ELF-1 (cell line): Measurements from ENCODE around the gene FABP7.
A peak's percentile ranks its signal among the peaks of the same experiment; 100 is the strongest.

Experiments
- DNase-seq: peaks from one replicate; pipeline ENCODE4 v3.0.0-alpha.2; 2016; ENCODE audit warnings: low read depth, low spot score

The FABP7 gene

DNA sequence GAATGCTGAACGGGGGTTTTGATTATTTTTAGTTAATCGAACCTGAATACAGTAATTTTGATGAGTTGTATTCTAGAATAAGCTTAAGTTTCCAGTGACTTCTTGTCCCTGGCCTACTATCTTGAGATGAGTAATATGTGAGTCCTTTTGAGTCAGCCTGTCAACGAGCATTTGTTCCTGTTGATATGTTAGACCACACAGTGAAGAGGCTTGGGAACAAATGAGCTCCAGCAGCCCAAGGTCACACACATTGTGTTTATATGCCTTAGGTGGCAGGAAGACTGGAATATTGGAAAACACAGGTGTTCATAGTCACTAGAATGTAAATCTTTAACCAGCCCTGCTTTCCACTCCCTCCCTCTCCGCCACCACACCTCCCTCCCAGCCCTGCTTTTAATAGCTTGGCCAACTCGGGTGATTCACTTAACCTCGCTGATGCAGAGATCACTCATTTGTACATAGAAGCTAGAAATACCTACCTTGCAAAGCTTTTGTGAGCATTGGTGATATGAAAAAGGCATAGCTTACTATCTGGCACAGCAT, 18.7 kb downstream of the FABP7 start:
- DNase-seq, result no peak

DNA sequence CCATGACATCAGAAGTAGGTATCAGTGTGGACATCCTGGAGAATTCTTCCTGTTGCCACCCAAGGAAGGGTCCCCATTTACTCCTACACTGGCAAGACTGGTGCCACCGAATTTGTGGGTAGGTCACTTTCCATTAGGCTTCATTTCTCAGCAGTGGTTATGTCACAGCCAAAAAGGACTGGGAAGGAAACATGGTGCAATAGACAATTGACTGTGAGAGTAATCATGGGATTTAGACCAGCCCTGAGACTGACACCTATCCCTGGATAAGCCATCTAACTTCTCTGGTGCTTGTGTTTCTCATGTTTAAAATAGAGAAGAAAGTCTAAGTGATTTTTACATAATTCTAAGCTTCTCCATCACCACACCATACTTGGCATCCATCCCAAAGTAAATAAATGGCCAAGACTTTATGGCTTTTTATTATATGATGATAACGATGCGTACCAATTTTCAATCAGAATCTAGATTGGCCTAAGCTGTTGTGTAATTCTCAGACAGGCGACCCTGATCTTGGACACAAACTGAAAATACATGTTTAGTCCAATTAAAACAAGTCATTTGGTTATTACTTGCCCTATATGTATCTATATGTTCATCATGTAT, 19.7 kb downstream of the FABP7 start:
- no peak for DNase-seq

DNA sequence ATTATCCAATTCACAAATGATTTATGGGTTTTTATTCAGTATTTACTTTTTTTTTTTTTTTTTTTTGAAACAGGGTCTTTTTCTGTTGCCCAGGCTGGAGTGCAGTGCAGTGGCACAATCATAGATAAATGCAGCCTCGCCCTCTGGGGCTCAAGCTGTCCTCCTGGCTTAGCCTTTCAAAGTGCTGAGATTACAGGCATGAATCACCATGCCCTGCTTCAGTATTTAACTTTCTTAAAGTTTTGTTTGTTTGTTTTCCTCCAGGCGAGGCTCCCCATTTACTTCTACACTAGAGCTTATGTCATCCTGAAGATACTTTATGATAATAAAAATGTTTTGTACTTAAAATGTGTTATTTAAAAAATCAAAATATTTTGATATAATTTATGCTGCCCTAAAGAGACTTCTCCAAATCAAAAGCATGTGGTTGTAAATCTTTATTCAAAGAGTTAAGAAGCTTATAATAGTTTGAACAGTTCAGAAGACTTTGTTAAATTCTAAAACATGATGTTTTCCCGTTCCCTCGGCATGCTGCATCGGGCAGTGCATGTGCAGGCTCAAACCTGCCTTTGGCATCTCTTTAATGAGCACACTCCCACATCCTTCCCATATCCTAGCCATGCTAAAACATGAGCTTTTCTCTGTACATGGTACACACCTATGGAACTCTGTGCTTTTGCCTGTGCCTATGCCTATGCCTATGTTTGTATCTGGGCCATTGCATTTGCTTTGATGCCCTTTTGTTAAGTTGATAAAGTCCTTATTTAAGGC, 20.6 kb downstream of the FABP7 start:
- DNase-seq, result no peak

DNA sequence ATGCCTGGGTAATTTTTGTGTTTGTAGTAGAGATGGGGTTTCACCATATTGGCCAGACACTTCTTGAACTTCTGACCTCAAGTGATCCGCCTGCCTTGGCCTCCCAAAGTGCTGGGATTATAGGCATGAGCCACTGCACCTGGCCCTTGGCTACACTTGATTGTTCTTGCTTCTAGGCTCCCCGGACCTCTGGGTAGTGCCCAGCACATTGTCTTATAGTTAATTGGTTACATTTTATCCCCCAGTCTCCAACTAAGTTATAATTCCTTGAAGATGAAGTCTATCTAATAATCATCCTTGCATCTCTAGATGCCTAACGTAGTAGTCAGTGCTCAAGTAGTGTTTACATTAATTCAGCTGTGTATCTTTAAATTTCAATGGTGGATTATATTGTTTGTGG, 21.4 kb downstream of the FABP7 start:
- no peak for DNase-seq

DNA sequence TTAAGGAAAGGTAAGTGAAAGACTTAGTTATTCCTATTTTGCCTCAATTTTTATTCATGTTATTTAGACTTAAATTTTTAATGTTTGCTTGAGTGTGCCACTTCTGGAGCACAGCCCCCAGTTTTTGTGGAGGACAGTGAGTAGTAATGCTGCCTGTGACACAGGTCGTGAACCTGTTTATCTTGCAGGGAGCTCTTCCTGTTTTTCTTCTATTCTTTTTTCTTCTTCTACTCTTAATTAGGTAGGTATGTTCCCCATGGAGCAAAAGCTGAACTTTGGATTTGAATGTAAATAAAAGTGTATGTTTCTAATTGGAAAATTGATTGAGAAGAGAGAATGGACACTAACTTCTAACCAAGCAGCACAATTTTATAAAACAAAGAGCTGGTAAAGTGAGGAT, 21.9 kb downstream of the FABP7 start:
- DNase-seq, result no peak

DNA sequence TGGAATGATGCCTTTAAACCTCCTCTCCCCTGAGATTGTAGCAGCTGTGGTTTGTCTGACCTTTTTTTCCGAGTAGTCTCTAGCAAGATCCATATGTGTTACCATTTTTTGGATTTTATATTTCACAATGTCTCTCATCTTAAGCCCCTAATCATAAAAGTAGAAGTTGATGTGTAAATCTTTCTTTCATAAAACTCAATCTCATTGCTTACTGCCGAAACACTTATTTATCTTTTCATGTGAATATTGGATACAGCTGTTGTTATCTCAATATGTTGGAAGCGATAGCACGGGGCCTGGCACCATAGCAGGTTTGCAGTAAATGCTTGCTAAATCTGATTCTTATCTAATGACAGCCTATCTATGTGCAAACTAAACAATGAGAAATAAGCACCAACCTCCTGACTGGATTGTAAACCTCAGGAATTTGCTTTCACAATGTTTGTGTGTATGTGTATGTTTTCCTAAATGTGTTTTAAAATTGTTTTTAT, 23.7 kb downstream of the FABP7 start:
- DNase-seq, result no peak

DNA sequence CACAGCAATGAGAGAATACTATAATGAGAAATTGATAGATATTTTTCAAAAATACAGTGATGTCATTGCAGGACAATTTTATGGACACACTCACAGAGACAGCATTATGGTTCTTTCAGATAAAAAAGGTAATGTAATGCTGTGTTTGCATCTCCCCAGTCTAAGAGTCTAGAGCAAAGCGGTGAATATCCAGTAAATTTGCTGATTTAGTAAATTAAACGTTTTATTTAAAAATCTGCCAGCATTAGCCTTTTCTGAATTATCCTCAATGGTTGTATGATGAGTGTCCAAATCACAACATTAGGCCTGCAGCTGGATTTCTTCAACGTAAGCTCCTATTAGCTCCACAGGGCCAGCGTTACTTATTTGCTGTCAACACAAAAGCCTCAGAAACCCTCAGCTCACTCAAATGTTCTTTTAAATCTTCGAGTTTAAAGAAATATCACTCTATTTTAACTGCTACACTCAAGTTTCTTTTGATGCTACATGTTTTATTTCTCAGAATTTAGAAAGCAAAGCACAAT, 25.5 kb downstream of the FABP7 start:
- DNase-seq, result no peak

DNA sequence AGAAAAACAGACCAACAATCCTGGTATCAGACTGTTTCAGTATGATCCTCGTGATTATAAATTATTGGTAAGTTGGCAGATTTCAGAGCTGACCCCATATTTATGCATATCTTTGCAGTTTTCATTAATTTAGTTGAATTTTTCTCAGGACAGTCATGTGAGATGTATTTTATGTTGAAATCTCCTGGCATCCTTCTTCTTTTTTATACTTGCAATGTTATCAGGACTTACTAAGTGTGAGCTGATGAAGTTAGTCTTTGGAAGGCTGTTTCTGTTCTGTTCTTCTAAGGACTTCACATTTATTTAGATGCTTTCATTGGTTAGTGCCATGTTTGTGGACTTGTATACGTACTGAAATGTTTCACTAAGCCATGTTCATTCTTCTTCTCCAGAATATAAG, 26.8 kb downstream of the FABP7 start:
- no peak for DNase-seq

DNA sequence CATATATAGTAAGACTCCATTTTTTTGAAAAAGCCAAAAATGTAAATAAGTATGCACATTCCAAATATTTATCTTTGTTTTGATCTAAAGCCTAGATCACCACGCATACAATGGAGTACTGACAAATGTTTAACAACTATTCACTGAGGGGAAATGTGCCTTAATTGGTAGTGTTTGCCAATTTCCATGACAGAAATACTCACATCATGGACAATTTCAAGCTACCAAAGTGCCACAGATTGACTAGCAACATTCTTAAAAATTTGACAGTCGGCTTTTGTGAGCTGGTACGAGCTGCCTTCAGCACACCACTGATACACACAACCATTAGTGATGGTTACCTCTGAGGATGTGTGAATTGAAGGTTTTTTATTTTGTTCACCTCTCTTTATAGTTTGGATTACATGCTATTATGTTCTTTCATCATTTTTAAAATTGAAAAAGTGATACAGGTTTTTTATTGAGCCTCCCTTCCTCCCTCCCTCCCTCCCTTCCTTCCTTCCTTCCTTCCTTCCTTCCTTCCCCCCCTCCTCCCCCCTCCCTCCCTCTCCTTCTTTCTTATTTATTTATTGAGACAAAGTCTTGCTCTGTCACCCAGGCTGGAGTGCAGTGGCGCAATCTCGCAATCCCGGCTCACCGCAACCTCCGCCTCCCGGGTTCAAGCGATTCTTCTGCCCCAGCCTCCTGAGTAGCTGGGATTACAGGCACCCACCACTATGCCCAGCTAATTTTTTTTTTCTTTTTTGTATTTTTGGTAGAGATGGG, 28.8 kb downstream of the FABP7 start:
- DNase-seq, result no peak

DNA sequence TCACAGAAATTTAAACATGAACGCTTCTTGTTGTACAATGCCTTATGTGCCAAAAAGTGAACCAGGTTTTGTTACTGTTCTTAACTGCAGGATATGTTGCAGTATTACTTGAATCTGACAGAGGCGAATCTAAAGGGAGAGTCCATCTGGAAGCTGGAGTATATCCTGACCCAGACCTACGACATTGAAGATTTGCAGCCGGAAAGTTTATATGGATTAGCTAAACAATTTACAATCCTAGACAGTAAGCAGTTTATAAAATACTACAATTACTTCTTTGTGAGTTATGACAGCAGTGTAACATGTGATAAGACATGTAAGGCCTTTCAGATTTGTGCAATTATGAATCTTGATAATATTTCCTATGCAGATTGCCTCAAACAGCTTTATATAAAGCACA, 29.5 kb downstream of the FABP7 start:
- DNase-seq, result no peak

DNA sequence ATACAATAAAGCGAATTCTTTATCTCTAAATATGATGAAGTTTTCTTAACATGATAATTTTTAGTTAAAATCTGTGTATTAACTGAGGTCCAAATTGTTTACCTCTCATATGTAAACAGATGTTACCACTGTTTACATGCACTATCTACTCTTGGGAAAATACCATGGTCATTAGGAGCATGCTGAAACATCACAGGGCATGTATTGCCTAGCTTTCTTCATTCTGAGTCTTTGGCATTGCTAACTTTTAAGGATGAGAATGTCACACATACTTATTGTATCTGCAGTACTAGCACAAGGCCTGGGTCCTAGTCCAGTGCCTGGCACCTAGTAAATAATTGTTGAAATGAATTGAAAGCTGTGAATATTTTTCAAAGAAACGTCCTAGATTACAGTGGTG, 30.2 kb downstream of the FABP7 start:
- DNase-seq, result no peak

DNA sequence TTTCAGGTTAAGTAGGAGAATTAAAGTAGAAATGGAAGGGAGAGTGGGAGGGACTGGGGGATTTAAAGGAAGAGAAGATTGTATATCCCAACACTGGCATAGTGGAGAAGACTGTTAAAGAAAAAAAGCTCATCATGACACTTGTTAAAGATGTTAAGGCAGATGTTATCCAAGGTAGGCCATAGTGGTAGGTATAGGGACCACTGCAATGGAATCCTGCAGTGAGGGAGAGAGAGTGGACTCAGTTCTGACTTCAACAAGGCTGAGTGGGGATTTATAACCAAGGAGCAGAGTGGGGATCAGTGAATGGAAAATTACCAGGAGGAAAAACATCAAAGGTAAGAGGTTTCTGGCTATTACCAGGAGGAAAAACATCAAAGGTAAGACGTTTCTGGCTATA, 30.7 kb downstream of the FABP7 start:
- no peak for DNase-seq

DNA sequence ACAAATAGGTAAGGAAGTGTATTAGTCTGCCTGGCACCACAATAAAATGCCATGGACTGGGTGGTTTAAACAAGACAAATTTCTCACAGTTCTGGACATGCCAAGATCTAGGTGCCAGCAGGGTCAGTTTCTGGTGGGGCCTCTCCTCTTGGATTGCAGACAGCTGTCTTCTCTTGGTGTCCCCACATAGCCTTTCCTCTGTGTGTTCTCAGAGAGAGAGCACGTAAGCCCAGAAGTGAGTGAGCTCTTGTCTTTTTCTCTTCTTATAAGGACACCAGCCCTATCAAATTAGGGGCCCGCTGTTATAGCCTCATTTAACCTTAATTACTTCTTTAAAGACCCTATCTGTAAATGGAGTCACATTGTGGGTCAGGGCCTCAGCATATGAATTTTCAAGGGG, 37.8 kb downstream of the FABP7 start:
- no peak for DNase-seq

DNA sequence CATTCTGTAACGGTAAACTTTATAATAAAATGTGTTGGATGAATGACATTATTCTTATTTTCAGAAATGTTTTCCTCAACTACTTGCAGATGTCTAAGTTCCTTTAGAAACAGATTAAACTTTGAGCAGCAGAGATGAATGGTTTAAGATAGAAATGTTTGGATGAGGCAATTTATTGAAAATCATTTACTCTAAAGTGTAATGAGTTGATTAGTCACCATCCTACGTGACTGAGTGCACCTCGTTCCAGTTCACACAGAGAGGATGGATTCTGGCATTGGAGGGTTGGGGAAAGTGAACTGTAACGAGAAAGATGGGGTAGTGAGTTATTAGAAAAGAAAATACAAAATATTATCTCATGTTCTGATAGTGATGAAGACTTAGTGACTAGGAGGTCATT, 38.2 kb downstream of the FABP7 start:
- no peak for DNase-seq

DNA sequence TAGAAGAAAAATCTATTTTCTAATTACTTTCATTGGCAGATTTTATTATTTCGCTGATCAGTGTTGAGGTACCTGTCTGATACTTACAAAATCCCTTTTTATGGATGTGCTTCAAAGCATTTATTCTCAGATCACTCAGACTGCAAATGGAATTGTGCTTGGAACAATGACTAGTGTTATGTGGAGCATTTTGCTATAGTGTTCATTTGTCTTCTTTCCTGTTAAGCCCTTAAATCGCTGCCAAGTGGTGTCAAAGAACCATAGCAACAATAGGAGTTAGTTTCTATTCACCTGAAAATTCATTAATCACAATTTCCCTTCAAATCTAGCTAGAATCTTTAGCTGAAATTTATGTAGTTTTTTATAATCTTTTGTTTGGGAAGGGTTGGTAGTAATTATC, 39.4 kb downstream of the FABP7 start:
- no peak for DNase-seq

DNA sequence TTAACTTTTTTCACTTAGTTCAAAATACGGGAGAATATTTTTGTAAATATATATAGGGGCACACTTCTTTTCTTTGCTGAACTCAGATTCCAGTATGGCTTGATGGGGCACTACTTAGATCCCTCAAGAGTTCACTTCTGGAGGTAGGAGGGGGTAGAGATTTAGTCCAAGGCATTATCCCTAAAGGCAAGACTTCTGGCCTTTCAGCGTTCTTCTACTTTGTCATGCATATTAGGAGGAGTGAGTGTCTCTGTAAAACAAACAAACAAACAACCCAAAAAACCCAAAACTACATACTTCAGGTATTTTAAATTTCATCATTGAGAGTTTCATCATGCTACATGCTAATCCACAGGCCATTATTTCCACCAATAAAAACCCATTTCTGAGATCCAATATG, 41.6 kb downstream of the FABP7 start:
- peak; percentile 44 for DNase-seq

DNA sequence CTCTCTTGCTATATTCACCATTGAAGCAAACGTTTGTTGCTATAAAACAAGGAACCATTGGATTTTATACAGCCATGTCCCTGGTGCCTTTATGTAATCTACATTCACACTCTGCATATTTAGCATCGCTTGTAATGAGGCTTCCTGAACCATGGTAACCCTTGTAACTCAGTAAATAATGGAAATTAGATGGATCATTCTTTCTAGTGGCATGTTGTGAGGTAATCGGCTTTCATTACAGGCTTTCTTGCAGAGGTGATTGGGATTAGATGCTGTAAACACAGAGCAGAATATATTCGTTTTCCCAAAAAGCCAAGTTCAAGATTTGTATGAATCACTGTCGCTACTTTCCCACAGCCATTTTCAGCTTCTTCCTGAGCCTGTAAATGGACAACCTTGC, 45.6 kb downstream of the FABP7 start:
- no peak for DNase-seq

DNA sequence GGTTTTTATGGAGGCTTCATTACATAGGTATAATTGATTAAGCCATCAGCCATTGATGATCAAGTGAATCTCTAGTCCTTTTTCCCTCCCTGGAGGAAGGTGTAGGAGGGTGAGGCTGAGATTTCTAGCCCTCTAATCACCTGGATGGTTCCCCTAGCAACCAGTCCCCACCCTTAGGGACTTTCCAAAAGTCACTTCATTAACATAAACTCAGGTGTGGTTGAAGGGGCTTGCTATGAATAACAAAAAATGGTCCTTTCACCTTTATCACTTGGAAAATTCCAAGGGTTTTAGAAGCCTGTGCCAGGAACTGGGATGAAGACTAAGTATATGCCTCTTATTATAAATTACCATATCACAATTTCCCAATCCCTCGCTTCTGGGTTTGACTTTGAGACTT, 49.9 kb downstream of the FABP7 start:
- peak; percentile 27 for DNase-seq

DNA sequence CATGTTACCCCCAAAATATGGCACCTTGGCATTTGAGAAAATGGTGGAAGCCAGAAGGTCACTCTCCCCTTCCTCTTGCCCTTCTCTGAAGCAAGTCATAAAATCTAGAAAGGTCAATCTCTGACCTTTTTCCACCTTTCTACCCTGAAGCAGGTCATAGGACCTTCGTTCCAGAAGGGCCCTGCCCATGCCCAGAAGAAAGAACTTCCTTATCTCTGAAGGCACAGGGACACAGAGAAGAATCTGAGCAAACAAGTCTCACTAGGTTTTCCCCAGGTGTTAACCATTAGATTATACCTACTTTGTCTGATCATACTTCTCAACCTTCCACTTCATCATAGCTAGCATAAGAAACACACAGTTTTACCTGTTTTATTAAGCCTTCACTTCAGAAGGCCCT, 52.0 kb downstream of the FABP7 start:
- DNase-seq, result no peak

DNA sequence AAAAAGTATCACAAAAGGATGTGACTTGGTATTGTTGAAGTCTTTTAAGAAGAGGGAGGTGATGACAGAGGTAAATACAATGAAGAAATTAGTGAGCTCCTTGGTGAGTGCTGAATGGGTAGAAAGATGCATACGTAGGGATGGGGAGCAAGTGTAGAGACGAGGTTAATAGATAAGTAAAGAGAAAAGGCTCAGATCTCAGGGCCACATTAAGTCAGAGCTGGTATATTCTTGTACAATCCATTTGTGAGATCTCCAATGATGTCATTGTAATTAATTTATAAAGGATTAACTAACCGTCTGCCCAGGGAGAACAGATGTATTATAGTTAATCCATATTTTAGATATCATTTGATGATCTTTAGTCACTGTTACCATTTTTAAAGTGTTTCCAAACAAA, 52.9 kb downstream of the FABP7 start:
- DNase-seq, result no peak

DNA sequence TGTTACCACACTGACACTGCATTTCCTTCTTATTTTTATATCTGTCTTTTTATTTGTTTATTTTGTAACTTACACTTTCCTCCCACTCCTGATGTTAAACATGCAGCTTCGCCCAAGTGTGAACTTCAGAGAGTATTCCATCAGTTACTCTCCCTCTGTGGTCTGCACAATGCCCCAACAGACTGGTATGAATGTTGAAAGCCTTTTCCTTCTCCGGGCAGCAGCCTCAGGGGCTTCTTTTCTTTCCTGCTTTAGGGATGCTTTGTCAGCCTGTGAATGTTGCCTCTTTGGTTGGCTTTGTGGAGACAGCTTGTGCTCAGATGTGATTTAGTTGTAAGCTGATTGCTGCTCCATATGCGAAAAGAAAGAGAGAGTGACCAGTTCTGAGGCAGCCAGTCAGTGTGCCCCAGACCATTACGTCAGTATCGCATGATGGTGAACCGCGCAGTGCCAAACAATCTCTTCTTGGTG, 53.5 kb downstream of the FABP7 start:
- DNase-seq, result peak; percentile 81
